ENCODE measurements around the gene CEBPE.
A peak's percentile ranks its signal among the peaks of the same experiment; 100 is the strongest.

The CEBPE gene

DNA sequence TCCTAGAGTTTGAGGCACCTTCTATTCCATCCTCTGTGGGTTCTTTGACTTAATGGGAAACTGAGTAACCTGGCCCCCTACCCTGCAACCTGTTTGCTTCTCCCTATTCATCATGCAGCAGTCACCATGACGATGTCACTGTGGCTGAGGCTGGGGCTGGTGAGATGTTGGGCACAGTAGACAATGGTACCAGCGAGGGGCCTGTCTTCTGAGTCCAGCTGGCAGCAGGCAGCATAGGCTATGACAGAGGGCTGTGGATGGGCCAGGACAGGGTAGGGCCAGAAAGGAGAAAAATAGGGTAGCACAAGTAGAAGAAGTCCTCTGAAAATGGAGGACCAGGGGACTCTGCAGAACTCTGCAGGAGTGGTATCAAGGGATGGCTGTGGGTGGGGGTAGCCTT, 16.3 kb downstream of the CEBPE start:
- DNase-seq (ENCODE audit: low read depth): no peak

DNA sequence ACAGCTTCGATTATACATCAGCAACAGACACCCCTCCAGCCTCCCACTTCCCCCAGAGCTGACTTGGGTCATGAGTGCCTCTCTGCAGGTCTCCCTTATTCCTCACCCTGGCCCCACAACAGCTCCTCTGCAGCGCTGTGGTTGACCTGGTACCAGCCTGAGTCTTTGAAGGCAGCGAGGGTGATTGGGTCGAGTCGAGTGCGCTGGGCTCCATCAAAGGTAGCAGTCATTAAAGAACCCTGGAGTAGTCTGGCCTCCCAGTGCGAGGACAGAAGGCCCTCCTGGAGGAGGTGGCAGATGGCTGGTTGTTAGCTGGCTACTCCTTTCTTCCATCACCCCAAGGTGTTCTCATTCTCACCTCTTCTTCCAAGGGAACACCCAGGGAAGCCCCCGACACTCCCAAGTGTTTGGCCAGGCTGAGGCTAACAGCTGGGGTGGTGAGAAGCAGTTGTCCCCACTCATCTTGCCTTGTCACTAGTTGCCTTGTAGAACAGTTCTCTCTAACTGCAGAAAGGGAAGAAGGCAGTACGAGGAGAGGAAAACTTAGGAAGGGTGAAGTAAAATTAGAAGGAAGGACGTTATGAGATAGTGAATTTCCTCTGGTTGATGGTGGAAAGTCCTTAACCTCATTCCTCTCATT, 16.9 kb downstream of the CEBPE start:
- DNase-seq (ENCODE audit: low read depth): no peak

DNA sequence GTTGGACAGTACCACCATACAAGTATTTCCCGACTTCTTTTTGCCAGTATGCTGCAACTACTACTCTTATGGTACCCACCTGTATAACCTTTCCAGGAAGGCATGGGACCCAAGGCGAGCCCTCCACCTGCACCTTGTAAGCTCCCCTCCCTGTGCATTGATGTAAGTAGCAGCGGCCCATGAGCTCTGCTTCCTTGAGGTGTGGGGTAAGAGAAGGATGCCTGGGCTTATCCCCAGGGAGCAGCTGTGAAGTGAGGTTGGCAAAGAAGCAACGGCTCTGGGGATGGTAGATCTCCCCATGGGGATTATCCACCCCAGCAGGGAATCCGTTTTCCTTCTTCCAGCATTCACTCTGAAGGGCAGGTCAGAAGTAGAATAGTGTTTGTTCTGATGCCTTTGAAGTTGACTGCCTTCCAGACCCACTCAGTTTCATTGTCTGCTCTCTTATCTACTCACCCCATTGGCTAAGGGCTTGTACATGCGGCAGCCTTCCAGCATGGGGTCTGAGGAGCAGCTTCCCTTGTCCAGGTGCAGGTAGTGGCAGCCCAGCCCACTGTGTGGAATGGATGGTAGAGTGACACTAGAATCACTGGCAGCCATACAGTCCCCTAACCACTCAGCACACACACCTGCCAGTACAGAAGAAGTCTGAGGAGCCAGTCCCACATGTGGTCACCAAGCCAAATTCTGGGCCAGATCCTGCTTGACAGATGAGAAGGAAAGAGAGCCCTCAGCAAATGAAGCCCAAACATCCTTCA, 17.7 kb downstream of the CEBPE start:
- DNase-seq (ENCODE audit: low read depth): no peak

DNA sequence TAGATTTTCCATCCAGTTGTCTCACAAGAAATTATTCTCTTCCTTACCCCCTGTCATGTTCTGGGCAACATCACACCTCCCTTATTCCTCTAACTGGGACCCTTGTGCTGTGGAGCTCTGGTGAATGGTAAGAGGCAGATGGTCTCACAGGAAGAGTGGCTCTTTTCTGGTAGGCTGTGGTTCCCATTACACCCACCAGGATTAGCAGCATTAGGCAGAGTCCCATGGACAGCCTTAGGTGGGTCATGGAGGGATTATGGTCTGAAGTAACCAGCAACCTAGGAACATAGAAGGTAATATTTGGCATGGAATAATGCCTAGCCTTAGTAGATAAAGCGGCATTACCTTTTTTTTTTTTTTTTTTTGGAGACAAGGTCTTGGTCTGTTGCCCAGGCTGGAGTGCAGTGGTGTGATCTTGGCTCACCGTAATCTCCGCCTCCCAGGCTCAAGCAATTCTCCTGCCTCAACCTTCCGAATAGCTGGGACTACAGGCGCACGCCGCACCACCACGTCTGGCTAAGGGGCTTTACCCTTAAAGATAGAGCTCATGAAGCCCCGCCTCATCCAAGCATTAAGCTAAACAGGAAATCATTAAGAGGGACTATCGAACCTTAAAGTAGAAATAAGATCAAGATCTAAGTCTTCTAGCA, 19.7 kb downstream of the CEBPE start:
- no peak for DNase-seq (ENCODE audit: low read depth)

DNA sequence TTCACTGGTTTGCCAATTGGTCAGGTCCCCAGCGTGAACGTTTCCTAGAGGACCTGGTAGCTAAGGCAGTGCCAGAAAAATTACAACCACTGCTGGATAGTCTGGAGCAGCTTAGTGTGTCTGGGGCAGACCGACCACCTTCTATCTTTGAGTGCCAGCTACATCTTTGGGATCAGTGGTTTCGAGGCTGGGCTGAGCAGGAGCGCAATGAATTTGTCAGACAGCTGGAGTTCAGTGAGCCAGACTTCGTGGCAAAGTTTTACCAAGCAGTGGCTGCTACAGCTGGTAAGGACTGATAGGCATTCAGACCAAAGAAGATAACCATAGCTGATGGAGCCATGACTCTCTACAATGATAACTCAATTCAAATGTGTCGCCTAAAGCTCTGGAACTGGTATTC, 21.3 kb downstream of the CEBPE start:
- no peak for DNase-seq (ENCODE audit: low read depth)

DNA sequence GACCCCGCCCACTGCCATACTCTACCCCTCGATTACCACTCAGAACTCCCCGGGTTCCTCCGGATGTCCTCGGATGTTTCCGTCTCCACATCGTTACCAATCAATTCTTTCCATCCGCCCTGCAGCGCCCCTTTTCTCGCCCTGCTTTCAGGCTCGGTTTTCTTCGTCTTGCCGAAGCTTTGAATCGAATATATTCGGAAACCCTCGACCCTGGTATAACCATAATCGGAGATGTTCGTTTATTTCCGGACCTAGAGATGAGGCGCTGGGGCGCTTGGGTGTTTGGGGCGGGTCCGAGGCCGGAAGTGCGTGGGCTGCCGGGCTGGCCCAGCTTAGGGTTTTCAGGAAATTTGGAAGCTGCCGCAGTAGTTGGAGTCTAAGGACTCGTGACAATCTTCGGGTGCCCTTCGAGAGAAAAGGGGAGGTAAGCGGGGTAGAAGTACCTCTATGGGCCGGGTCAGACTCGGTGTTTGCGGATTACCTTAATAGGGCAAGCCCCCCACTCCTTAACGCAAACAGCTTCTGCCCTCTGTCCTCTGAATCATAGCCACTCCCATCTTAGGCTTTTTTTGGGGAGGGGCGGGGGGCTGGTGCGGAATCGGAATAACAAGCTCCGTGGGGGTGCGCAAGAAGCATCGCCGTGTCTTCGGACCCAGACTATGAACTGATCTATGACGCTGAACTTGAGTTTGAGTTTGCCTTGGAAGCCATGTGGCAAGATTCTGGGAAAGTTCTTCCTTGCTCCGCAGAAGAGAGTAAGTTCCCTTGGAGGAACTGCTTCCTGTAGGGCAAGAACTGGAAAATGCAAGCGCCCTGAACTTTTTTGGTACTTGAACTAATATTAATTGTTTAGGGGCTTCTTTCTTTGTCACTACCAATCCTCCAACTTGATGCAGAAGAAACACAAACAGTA, 23.6 kb downstream of the CEBPE start, which contains the start of gene C14orf119:
TSS of gene C14orf119 (plus strand) at position 310 of the 913 bp plus-strand sequence. CDS start 2,154 bp downstream, outside the sequence.
- DNase-seq (ENCODE audit: low read depth): peak; percentile 99

DNA sequence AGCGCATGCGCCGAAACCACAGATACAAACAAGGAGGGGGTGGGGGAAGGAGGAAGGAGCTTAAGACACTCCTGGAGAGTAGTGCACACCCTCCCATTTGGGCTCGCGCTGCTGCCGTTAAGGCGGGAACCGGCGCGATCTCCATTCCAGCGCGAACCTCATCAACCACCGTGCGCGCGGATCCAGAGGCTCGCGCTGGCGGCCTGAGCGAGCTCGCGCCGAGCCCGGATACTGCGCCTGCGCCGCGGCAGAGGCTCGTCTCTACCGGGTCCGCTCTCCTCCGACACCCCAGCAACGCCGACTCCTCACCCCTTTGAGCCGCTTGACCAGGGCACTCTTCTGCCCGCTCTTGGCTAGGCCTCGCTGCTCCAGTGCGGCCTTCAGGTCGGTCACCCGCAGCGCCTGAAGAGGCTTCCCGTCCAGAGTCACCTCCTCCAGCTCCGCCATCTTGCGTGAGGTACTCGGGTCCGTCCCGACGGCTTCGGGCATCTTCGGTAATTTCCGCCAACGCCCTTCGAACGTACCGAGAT, 24.3 kb downstream of the CEBPE start, which contains the start of gene ACIN1:
TSS of gene ACIN1 (minus strand) at position 471 of the 530 bp plus-strand sequence. CDS start at position 447, 24 bp downstream.
- peak; percentile 88 for DNase-seq (ENCODE audit: low read depth)

DNA sequence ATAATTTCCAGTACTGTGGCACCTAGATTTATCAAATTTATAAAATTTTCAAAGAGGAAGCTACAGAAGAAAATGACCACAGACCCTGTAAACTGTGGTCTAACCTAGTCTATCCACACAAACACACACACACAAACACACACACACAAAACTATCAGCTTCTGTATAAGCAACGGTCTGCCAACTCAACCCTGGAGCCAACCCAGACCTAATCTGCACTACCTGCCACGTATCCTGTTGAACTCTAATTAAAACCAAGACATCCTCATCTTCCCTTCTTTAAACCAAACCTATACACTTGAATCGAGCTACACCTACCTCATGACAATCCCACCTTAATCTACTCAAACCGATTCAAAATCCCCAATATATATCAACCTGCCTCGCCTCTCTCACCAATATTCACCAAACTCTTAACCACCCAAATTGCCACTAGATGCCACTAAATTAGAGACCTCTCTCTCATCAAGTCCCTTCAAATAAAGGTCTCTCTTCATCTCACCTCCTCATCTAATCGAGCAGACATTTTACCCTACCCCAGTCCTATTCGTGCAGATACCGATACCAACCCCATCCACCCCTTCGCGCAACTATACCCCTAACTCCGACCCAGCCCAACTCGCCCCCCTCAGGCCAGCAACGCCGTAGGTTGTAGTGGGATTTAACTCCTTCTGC, 24.9 kb downstream of the CEBPE start:
- no peak for DNase-seq (ENCODE audit: low read depth)

DNA sequence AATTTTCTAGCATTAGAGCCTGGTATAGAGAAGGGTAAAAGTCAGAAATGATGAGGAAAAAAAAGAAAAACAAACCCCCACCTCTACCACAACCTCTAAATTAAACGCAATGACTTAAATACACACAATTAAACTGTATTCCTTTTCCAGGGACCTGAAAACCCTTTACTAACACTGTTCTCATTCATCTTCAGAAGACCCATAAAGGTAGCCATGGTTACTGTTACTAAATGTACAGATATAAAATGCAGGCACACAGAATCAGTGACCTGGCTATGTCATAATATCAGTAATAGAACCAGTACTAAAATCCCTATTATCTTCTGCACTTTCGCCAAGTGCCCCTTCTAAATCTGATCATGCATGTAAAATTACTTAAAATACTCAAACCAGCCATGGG, 25.5 kb downstream of the CEBPE start:
- no peak for DNase-seq (ENCODE audit: low read depth)

DNA sequence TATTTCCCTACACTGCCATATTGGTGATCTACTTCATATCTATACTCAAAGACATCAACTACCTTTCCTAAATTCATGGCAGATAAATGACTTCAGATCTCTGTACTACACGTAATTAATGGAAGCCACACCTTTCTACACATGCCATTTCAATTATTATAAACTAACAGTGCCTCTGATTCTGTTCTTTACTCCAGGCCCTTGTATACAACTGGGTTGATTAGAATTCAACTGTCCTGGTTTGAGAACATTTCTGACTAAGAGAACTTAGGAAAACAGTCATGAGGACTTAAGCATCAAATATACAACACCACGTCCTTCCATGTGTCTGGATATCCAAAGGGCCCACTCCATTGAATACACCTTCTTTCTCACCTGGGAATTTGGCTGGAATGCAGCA, 26.0 kb downstream of the CEBPE start:
- DNase-seq (ENCODE audit: low read depth): no peak

DNA sequence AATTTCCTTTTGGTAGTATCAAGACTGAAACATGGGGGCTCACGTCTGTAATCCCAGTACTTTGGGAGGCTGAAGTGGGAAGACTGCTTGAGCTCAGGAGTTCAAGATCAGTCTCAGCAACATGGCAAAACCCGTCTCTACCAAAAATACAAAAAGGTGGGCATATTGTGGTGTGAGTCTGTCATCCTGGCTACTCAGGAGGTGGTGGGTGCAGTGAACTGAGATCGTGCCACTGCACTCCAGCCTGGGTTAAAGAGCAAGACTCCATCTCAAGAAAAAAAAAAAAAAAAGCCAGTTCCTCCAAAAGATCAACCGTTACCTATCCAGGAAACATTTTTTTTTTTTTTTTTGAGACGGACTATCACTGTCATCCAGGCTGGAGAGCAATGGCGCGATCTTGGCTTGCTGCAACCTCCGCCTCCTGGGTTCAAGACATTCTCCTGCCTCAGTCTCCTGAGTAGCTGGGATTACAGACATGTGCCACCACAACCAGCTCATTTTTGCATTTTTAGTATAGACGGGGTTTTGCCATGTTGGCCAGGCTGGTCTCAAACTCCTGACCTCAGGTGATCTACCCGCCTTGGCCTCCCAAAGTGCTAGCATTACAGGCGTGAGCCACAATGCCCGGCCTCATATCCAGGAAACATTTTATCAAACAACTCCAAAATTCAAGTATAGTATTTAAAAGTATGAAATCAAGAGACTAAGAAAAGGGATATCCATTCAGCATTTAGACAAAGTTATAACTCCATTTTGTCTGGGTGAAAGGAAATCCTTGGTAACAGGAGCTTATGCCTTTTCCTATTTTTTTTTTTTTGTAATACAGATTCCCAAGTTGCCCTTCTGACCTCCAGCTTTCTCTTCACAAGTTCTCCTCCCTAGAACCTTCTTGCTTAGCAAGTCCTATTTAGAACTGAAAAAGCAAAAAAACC, 27.5 kb downstream of the CEBPE start:
- no peak for DNase-seq (ENCODE audit: low read depth)

DNA sequence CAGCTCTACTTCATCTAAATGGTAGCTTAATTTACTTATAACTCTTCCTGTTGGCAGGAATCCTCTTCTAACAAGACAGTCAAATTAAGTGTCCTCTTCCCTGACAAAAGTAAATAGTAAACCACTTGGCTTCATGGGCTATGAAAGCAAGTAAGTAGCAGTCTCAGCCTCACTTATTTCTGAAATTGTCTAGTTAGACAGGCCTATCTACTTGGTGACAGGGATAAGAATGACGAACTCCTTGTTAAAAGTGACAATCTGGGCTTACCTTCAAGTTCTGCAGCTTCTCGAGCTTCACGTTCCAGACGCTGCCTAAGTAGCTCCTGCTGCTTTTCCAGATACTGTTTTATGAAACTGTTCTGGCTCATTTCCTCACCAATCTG, 28.8 kb downstream of the CEBPE start:
- no peak for DNase-seq (ENCODE audit: low read depth)

DNA sequence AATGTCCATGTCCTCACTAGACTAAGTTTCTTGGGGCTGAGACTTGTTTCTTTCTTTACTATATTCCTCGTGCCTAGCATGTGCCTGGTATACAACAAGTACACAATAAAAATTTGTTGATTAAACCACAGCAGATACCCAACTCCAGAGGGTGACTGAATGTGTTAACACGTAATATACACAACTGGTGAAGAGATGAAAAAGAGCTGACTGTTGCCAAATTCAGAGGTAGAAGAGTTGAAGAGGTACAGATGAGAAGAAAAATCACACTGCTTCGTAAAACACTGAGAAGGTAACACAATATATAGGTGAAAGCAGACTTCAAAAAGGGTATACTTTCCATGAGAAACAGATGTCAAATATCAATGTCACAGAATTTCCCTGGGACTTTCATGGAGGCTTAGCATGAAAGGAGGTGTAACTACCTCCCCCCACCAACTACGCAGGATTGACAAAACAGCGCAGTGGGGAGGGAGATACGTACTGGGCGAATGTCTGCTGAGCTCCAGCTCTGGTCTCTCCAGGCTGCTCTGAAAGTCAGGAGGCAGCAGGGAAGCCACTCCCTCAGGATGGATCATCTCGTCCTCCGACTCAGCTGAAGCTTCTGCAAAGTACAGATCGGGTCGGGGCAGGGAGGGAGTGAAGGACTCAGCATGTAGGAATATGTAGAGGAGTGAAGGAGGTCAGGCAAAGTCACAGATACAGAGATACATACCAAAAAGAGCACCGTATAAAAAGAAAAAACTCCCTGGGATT, 29.4 kb downstream of the CEBPE start:
- no peak for DNase-seq (ENCODE audit: low read depth)

DNA sequence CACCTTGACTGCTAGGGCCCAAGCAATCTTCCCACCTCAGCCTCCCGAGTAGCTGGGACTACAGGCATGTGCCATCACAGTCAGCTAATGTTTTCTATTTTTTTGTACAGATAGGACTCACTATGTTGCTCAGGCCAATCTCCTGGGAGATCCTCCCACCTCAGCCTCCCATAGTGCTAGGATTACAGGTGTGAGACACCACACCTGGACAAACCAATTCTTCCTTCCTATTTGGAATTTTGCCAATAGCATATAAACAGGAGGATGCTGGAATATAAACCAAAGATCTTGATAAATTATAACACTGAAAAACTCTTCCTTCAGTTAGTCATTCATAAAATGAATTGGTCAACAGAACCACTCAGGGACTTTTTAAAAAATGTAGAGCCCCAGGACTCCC, 32.5 kb downstream of the CEBPE start:
- DNase-seq (ENCODE audit: low read depth): no peak

DNA sequence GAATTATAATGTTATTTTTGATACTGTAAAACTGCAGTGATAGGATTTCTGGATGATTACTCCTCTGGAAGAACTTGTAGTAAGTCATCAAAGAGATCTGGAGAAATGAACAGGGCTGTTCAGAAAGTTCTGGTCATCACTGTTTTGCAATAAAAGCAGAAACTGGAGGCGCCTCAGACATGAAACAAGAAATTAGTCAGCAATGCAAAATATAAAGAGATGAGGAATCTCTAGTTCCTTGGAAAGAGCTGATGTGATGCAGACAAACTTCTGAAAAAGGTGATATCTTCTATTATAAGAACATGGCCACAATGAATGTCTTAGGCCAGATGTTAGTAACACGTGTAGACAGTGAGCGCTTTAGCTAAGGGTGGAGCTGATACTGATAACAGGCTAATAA, 33.6 kb downstream of the CEBPE start:
- DNase-seq (ENCODE audit: low read depth): no peak

DNA sequence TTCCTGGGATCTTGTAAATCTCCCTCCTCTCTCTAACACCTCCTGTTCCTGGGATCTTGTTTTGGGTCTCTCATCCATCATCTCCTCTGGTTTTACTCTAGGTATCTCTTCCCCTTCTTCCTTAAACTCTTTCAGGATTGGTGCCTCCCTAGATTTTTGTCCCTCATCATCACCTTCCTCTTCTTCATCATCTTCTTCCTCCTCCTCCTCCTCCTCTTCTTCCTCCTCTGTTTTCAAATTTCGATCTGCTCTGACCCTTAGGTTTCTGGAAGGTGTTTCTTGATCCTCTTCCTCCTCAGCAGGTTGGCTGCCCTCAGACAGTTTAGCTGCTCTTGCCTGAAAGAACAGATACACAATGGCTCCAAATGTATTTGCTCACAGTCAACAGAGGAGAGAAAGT, 38.6 kb downstream of the CEBPE start:
- DNase-seq (ENCODE audit: low read depth): no peak

DNA sequence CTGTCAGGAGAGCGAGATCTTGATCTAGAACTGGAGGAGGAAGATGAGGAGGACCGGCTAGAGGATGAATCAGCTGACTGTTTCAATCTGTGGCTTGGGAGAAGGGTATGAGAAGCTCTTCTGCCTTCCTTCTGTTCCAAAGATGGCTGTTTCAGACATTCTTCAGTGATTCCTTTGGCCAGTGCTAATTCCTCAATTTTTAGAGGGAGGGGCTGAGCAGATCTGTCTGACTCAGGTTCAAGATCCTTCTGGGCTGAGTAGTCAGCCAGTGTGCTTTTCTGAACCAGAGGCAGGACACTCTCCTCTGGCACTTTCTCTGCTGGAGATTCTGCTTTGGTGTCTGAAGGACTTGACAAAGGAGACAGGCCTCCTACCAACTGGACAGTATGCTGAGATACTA, 39.3 kb downstream of the CEBPE start:
- DNase-seq (ENCODE audit: low read depth): no peak

DNA sequence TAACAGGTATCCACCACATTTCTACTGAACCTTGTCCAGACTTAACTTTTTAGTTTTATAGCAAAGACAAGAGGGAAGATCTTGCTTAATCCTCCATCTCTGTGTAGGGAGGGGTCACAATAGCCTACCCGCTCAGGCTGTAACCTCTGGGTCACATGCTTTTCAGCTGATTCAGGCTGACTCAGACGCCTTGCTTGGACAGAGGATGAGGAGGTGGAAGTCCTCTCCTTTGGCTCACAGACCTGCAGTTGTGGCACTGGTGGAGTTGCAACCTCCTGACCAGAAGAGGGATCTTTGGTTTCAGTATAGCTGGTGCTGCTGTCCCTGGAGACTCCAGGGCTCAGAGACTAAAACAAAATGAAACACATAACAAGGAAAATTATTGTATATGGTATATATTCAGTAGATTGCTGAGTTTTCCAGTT, 40.4 kb downstream of the CEBPE start:
- DNase-seq (ENCODE audit: low read depth): peak; percentile 94

DNA sequence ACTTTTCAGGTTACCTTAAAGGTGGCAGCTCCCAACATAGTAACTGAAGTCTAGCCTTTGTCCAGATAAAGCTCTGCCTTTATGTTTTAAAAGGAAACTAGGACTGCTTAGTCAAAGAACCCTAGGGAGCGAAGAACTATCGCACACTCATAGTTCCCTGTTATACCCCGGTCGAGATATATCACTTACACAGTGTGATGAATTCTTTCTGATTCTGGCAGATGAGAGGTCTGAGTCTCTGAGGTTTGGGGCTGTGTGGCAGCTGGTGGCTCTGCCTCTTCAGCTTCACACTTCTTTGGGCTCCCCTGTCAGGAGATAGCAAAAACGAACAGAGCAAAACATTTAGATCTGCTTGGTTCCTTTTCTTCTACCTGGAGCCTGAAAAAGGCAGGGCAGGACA, 41.1 kb downstream of the CEBPE start:
- DNase-seq (ENCODE audit: low read depth): no peak

Measured in fibroblast of the conjunctiva (primary cell).